HG02943 (cell line): ENCODE measurements around the gene SMIM29.

Source experiments
- ATAC-seq: cut with Tn5 transposase; IDR thresholded peaks from one replicate; pipeline ENCODE4 v1.9.1; 2021; ENCODE audit warnings: mild to moderate bottlenecking, low read depth, moderate library complexity; ENCODE audit not compliant: unreplicated experiment

SMIM29 gene

GRCh38 chr6:34248727-34249468 is at the start of gene SMIM29:
Gene SMIM29 (minus strand): TSS chr6:34249006. CDS start chr6:34247791, 1,215 bp downstream.
- ATAC-seq = peak; percentile 72

- peak; percentile 61 for ATAC-seq
These were observed 46.9 kb upstream of the SMIM29 start for GRCh38 chr6:34295721-34296120.

- no peak for ATAC-seq
These were observed 44.1 kb upstream of the SMIM29 start for GRCh38 chr6:34292954-34293353.

GRCh38 chr6:34289137-34289536 is 40.3 kb upstream of the SMIM29 start:
- ATAC-seq = no peak

- no peak for ATAC-seq
These were observed 39.8 kb upstream of the SMIM29 start for GRCh38 chr6:34288581-34288980.

- no peak for ATAC-seq
These were observed 36.8 kb upstream of the SMIM29 start for GRCh38 chr6:34285448-34286164.

GRCh38 chr6:34284563-34285447 is 36.0 kb upstream of the SMIM29 start:
- no peak for ATAC-seq

GRCh38 chr6:34281702-34282334 is 33.0 kb upstream of the SMIM29 start:
- no peak for ATAC-seq

GRCh38 chr6:34280216-34280615 is 31.4 kb upstream of the SMIM29 start:
- ATAC-seq = no peak

- no peak for ATAC-seq
These were observed 30.0 kb upstream of the SMIM29 start for GRCh38 chr6:34278833-34279232.

- no peak for ATAC-seq
These were observed 28.9 kb upstream of the SMIM29 start for GRCh38 chr6:34277763-34278112.

GRCh38 chr6:34276881-34277762 is 28.3 kb upstream of the SMIM29 start:
- ATAC-seq = no peak

- ATAC-seq = no peak
These were observed 27.4 kb upstream of the SMIM29 start for GRCh38 chr6:34276191-34276590.

- no peak for ATAC-seq
These were observed 26.5 kb upstream of the SMIM29 start for GRCh38 chr6:34275128-34275804.

GRCh38 chr6:34274129-34274528 is 25.3 kb upstream of the SMIM29 start:
- no peak for ATAC-seq

- ATAC-seq = no peak
These were observed 24.5 kb upstream of the SMIM29 start for GRCh38 chr6:34273242-34273805.

- ATAC-seq = no peak
These were observed 23.5 kb upstream of the SMIM29 start for GRCh38 chr6:34272013-34272926.
